DND-41 (cell line): ENCODE measurements around the gene PUSL1.

Experiments
- ATAC-seq: fragments of 200-7000 bp; cut with Tn5 transposase; 3 replicates; pipeline ENCODE4 v1.9.1; 2021; ENCODE audit warnings: low read depth; ENCODE audit not compliant: insufficient read depth
- DNase-seq: peaks from one replicate; pipeline ENCODE4 v3.0.0-alpha.2; 2020
- H2AFZ ChIP-seq: 2 replicates; pipeline ENCODE4 v1.6.0; 2012; ENCODE audit warnings: low read depth, low read length
- H3K27ac ChIP-seq: 2 replicates; pipeline ENCODE4 v1.5.1; 2012; ENCODE audit warnings: low read length, inconsistent platforms
- H3K27me3 ChIP-seq: fragments of 200-600 bp; sonication (generic); 2 replicates; pipeline ENCODE4 v1.6.0; 2012; ENCODE audit warnings: low read length, mild to moderate bottlenecking, inconsistent platforms; ENCODE audit not compliant: insufficient read depth, poor library complexity
- H3K36me3 ChIP-seq: 2 replicates; pipeline ENCODE4 v1.5.1; 2012; ENCODE audit warnings: low read length, inconsistent platforms; ENCODE audit not compliant: insufficient read depth
- H3K4me1 ChIP-seq: 2 replicates; pipeline ENCODE4 v1.5.1; 2012; ENCODE audit warnings: mild to moderate bottlenecking, low read length; ENCODE audit not compliant: insufficient read depth
- H3K4me2 ChIP-seq: 2 replicates; pipeline ENCODE4 v1.6.0; 2012; ENCODE audit warnings: mild to moderate bottlenecking, moderate library complexity, low read length, inconsistent platforms; ENCODE audit not compliant: insufficient read depth
- H3K4me3 ChIP-seq, 2 experiments: fragments of 200-600 bp in 1 of 2; shearing (Covaris generic) in 1 of 2; 2 replicates each; pipeline ENCODE4 v1.5.1; 2012 to 2016; ENCODE audit warnings: inconsistent platforms in 2 of 2, low read length in 2 of 2, mild to moderate bottlenecking in 2 of 2, low read depth in 1 of 2, moderate library complexity in 1 of 2
- H3K79me2 ChIP-seq: 2 replicates; pipeline ENCODE4 v1.6.0; 2012; ENCODE audit warnings: low read length, inconsistent platforms; ENCODE audit not compliant: insufficient read depth
- H3K9ac ChIP-seq: 2 replicates; pipeline ENCODE4 v1.6.0; 2012; ENCODE audit warnings: low read depth, mild to moderate bottlenecking, inconsistent platforms, low read length, moderate library complexity
- H3K9me3 ChIP-seq: 2 replicates; pipeline ENCODE4 v1.5.1; 2012; ENCODE audit warnings: low read length, moderate library complexity, mild to moderate bottlenecking, inconsistent platforms; ENCODE audit not compliant: insufficient read depth, severe bottlenecking
- H4K20me1 ChIP-seq: 2 replicates; pipeline ENCODE4 v1.6.0; 2012; ENCODE audit warnings: low read length; ENCODE audit not compliant: insufficient read depth
- CTCF ChIP-seq: IDR thresholded peaks from 2 replicates; pipeline ENCODE4 v1.5.1; 2012; ENCODE audit warnings: borderline replicate concordance, low read length, moderate library complexity, mild to moderate bottlenecking; ENCODE audit not compliant: poor library complexity, severe bottlenecking; ENCODE audit errors: extremely low read depth
- EZH2 ChIP-seq: IDR thresholded peaks from 3 replicates; pipeline ENCODE4 v1.6.1; 2012; ENCODE audit warnings: borderline replicate concordance, low read depth, mild to moderate bottlenecking, moderate library complexity, low read length, inconsistent platforms; ENCODE audit not compliant: severe bottlenecking

The PUSL1 gene

DNA sequence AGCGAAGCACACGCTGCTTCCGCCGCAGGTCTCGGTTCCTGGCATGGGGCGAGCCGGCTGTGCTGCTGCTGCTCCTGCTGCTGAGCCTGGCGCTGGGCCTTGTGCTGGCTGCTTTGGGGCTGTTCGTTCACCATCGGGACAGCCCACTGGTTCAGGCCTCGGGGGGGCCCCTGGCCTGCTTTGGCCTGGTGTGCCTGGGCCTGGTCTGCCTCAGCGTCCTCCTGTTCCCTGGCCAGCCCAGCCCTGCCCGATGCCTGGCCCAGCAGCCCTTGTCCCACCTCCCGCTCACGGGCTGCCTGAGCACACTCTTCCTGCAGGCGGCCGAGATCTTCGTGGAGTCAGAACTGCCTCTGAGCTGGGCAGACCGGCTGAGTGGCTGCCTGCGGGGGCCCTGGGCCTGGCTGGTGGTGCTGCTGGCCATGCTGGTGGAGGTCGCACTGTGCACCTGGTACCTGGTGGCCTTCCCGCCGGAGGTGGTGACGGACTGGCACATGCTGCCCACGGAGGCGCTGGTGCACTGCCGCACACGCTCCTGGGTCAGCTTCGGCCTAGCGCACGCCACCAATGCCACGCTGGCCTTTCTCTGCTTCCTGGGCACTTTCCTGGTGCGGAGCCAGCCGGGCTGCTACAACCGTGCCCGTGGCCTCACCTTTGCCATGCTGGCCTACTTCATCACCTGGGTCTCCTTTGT, 25.3 kb downstream of the PUSL1 start:
- no peak overlapping the region for H3K4me2 ChIP-seq
- H3K4me1 ChIP-seq: no peaks in the 10 kb centered on the region
- no peak overlapping the region for H3K9ac ChIP-seq
- no peak overlapping the region for H2AFZ ChIP-seq
- H4K20me1 ChIP-seq: peaks cover 63% of the 10 kb centered on the region
- ATAC-seq (no peak), DNase-seq (no peak)
- no peaks in the 10 kb centered on the region for H3K27me3 ChIP-seq
- TF ChIP-seq EZH2 (no peak), CTCF (no peak)
- H3K79me2 ChIP-seq: no peaks in the 10 kb centered on the region
- no peak overlapping the region for H3K27ac ChIP-seq
- no peaks in the 10 kb centered on the region for H3K9me3 ChIP-seq
- H3K36me3 ChIP-seq: peaks cover 12% of the 10 kb centered on the region
- H3K4me3 ChIP-seq: no peak overlapping the region

DNA sequence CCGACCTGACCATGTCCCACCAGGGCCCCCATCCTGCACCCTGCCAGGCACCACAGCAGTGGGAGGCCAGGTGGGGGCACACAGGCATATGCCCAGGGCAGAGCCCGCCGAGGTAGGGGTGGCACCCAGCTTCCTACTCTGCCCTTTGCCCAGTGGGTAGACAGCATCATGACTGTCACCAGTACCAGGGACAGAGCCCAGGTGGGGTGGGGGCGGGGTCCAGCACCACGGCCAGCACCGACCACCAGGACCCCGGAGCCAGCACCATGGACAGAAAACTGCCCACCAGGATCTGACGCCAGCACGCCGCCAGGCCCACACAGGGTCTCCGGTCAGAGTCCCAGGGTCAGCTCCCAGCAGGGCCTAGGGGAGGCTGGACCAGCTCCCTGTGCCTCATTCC, 26.4 kb downstream of the PUSL1 start:
- TF ChIP-seq EZH2 (no peak), CTCF (no peak)
- no peak overlapping the region for H3K27ac ChIP-seq
- peak; percentile 55 for ATAC-seq

GRCh38 chr1:1335283-1335682, 26.9 kb downstream of the PUSL1 start:
- no peak overlapping the region for H3K27ac ChIP-seq
- TF ChIP-seq EZH2: no peak
- no peak for TF ChIP-seq CTCF

More for the DNA sequence above, 26.4 kb downstream of the PUSL1 start:
- H3K4me2 ChIP-seq: no peak overlapping the region
- H3K9me3 ChIP-seq: no peaks in the 10 kb centered on the region
- H3K4me1 ChIP-seq: no peaks in the 10 kb centered on the region
- DNase-seq: peak; percentile 68
- H3K36me3 ChIP-seq: peaks cover 18% of the 10 kb centered on the region
- H3K27me3 ChIP-seq: no peaks in the 10 kb centered on the region
- H3K4me3 ChIP-seq: no peak overlapping the region
- no peaks in the 10 kb centered on the region for H3K79me2 ChIP-seq
- no peak overlapping the region for H2AFZ ChIP-seq
- no peak overlapping the region for H3K9ac ChIP-seq
- peaks cover 52% of the 10 kb centered on the region for H4K20me1 ChIP-seq

More at GRCh38 chr1:1335283-1335682, 26.9 kb downstream of the PUSL1 start:
- H3K27me3 ChIP-seq: no peaks in the 10 kb centered on the region
- no peaks in the 10 kb centered on the region for H3K79me2 ChIP-seq
- H3K4me2 ChIP-seq: no peak overlapping the region
- no peak overlapping the region for H3K4me3 ChIP-seq
- DNase-seq (no peak), ATAC-seq (0 out of 3 replicates have a peak, but pooled peaks have one; percentile 1)
- peaks cover 48% of the 10 kb centered on the region for H4K20me1 ChIP-seq
- no peak overlapping the region for H2AFZ ChIP-seq
- H3K9ac ChIP-seq: no peak overlapping the region
- H3K36me3 ChIP-seq: peaks cover 20% of the 10 kb centered on the region
- H3K4me1 ChIP-seq: no peaks in the 10 kb centered on the region
- H3K9me3 ChIP-seq: no peaks in the 10 kb centered on the region
